Mesendoderm (in vitro differentiated cells): ENCODE data around the gene BIRC5.

Experiments
- DNase-seq: peaks from one replicate; pipeline ENCODE4 v3.0.0; 2013
- H2AK5ac ChIP-seq: 2 replicates; pipeline ENCODE4 v1.6.1; 2013; ENCODE audit warnings: low read length, inconsistent platforms
- H2BK120ac ChIP-seq: 2 replicates; pipeline ENCODE4 v1.6.1; 2013; ENCODE audit warnings: low read depth, mild to moderate bottlenecking, low read length, moderate library complexity, mixed read lengths
- H2BK15ac ChIP-seq: replicated peaks from 2 replicates; pipeline ENCODE4 v1.6.1; 2013; ENCODE audit warnings: low read depth, mild to moderate bottlenecking, moderate library complexity
- H2BK5ac ChIP-seq: 2 replicates; pipeline ENCODE4 v1.6.1; 2013; ENCODE audit warnings: low read length, inconsistent platforms
- H3K18ac ChIP-seq: 2 replicates; pipeline ENCODE4 v1.6.1; 2013; ENCODE audit warnings: mild to moderate bottlenecking, low read length, mixed read lengths
- H3K23ac ChIP-seq: one replicate; pipeline ENCODE4 v1.6.1; 2013; ENCODE audit warnings: low read length
- H3K27ac ChIP-seq: 2 replicates; pipeline ENCODE4 v1.5.1; 2013; ENCODE audit warnings: low read depth, mild to moderate bottlenecking, inconsistent platforms, low read length, moderate library complexity
- H3K27me3 ChIP-seq: 2 replicates; pipeline ENCODE4 v1.6.1; 2013; ENCODE audit warnings: low read length, control low read depth, mild to moderate bottlenecking, inconsistent platforms; ENCODE audit not compliant: insufficient read depth, poor library complexity
- H3K36me3 ChIP-seq: 2 replicates; pipeline ENCODE4 v1.6.1; 2013; ENCODE audit warnings: low read length, inconsistent platforms; ENCODE audit not compliant: control insufficient read depth, insufficient read depth
- H3K4ac ChIP-seq: one replicate; pipeline ENCODE4 v1.6.1; 2013; ENCODE audit warnings: low read depth, mild to moderate bottlenecking, low read length, moderate library complexity
- H3K4me1 ChIP-seq: 2 replicates; pipeline ENCODE4 v1.6.1; 2013; ENCODE audit warnings: low read depth, low read length, inconsistent platforms; ENCODE audit not compliant: control insufficient read depth
- H3K4me2 ChIP-seq: 2 replicates; pipeline ENCODE4 v1.6.1; 2013; ENCODE audit warnings: low read length
- H3K4me3 ChIP-seq: 2 replicates; pipeline ENCODE4 v1.5.1; 2013; ENCODE audit warnings: mild to moderate bottlenecking, low read length
- H3K56ac ChIP-seq: one replicate; pipeline ENCODE4 v1.6.1; 2013; ENCODE audit warnings: low read length
- H3K79me1 ChIP-seq: 2 replicates; pipeline ENCODE4 v1.6.1; 2013; ENCODE audit warnings: low read length, inconsistent platforms
- H3K79me2 ChIP-seq: 2 replicates; pipeline ENCODE4 v1.6.1; 2013; ENCODE audit warnings: mild to moderate bottlenecking, low read length; ENCODE audit not compliant: control insufficient read depth, insufficient read depth
- H3K9ac ChIP-seq: 2 replicates; pipeline ENCODE4 v1.6.1; 2013; ENCODE audit warnings: low read length, inconsistent platforms
- H4K5ac ChIP-seq: one replicate; pipeline ENCODE4 v1.6.1; 2013; ENCODE audit warnings: low read length
- H4K8ac ChIP-seq: one replicate; pipeline ENCODE4 v1.6.1; 2013; ENCODE audit warnings: low read depth, mild to moderate bottlenecking, control low read depth, low read length, moderate library complexity
- WGBS: extraction: QIAGEN DNeasy Blood & Tissue Kit; methylation state at CpG from one replicate; pipeline ENCODE4 v1.1.7; 2013; ENCODE audit warnings: low lambda C conversion rate, missing lambda C conversion rate; ENCODE audit not compliant: insufficient coverage; ENCODE audit errors: extremely low coverage; 5-methylcytosine and 5-hydroxymethylcytosine counted together

The BIRC5 gene

GRCh38 chr17:78174870-78175642 lies 39.0 kb upstream of the BIRC5 start:
- no peak overlapping the region for H3K9ac ChIP-seq
- H4K5ac ChIP-seq, result no peak overlapping the region
- no peak overlapping the region for H3K56ac ChIP-seq
- H3K36me3 ChIP-seq, result peaks cover 19% of the 10 kb centered on the region
- H3K79me2 ChIP-seq, result no peaks in the 10 kb centered on the region
- H4K8ac ChIP-seq, result no peak overlapping the region
- peaks cover 2% of the 10 kb centered on the region for H3K4me1 ChIP-seq
- no peak overlapping the region for H3K23ac ChIP-seq
- H2BK120ac ChIP-seq, result no peak overlapping the region
- H3K4me3 ChIP-seq, result no peak overlapping the region
- H2BK5ac ChIP-seq, result no peak overlapping the region
- no peaks in the 10 kb centered on the region for H3K27me3 ChIP-seq
- H3K4ac ChIP-seq, result no peak overlapping the region
- no CpG with 5 or more reads among the region's 28 CpGs for WGBS
- DNase-seq, result peak; percentile 58
- no peak overlapping the region for H3K4me2 ChIP-seq
- H3K18ac ChIP-seq, result no peak overlapping the region
- H3K79me1 ChIP-seq, result no peaks in the 10 kb centered on the region
- no peak overlapping the region for H2BK15ac ChIP-seq
- no peak overlapping the region for H2AK5ac ChIP-seq
- H3K27ac ChIP-seq, result no peak overlapping the region

GRCh38 chr17:78175643-78175981 lies 38.4 kb upstream of the BIRC5 start:
- H2BK120ac ChIP-seq, result no peak overlapping the region
- H3K27ac ChIP-seq, result no peak overlapping the region
- H3K18ac ChIP-seq, result no peak overlapping the region
- no peak overlapping the region for H3K4ac ChIP-seq
- H3K27me3 ChIP-seq, result no peaks in the 10 kb centered on the region
- no peak overlapping the region for H2BK5ac ChIP-seq
- H2AK5ac ChIP-seq, result no peak overlapping the region
- no peaks in the 10 kb centered on the region for H3K79me2 ChIP-seq
- H3K4me3 ChIP-seq, result no peak overlapping the region
- no peak overlapping the region for H3K23ac ChIP-seq
- H3K4me1 ChIP-seq, result peaks cover 2% of the 10 kb centered on the region
- peaks cover 21% of the 10 kb centered on the region for H3K36me3 ChIP-seq
- no peak for DNase-seq
- H2BK15ac ChIP-seq, result no peak overlapping the region
- no peak overlapping the region for H3K9ac ChIP-seq
- no peaks in the 10 kb centered on the region for H3K79me1 ChIP-seq
- H3K4me2 ChIP-seq, result no peak overlapping the region
- no peak overlapping the region for H4K5ac ChIP-seq
- WGBS, result no CpG with 5 or more reads among the region's 14 CpGs
- H4K8ac ChIP-seq, result no peak overlapping the region
- no peak overlapping the region for H3K56ac ChIP-seq

GRCh38 chr17:78176548-78177025 lies 37.5 kb upstream of the BIRC5 start:
- Histone ChIP-seq H3K18ac (no peak overlapping the region), H3K36me3 (peaks cover 21% of the 10 kb centered on the region)

GRCh38 chr17:78179372-78179771 lies 34.7 kb upstream of the BIRC5 start:
- no peaks in the 10 kb centered on the region for H3K4me1 ChIP-seq
- no CpG with 5 or more reads among the region's 17 CpGs for WGBS

More at GRCh38 chr17:78176548-78177025, 37.5 kb upstream of the BIRC5 start:
- WGBS, result no CpG with 5 or more reads among the region's 14 CpGs
- H3K23ac ChIP-seq, result no peak overlapping the region
- H3K79me1 ChIP-seq, result no peaks in the 10 kb centered on the region
- H3K4me2 ChIP-seq, result no peak overlapping the region
- H2AK5ac ChIP-seq, result no peak overlapping the region
- H3K9ac ChIP-seq, result no peak overlapping the region
- no peak overlapping the region for H3K27ac ChIP-seq
- H3K56ac ChIP-seq, result no peak overlapping the region
- no peak overlapping the region for H4K5ac ChIP-seq
- no peak overlapping the region for H2BK15ac ChIP-seq
- H3K4me1 ChIP-seq, result peaks cover 2% of the 10 kb centered on the region
- DNase-seq, result peak; percentile 79
- H2BK120ac ChIP-seq, result no peak overlapping the region
- no peak overlapping the region for H3K4me3 ChIP-seq
- H3K4ac ChIP-seq, result no peak overlapping the region
- no peak overlapping the region for H4K8ac ChIP-seq
- no peaks in the 10 kb centered on the region for H3K27me3 ChIP-seq
- no peak overlapping the region for H2BK5ac ChIP-seq
- no peaks in the 10 kb centered on the region for H3K79me2 ChIP-seq

DNA sequence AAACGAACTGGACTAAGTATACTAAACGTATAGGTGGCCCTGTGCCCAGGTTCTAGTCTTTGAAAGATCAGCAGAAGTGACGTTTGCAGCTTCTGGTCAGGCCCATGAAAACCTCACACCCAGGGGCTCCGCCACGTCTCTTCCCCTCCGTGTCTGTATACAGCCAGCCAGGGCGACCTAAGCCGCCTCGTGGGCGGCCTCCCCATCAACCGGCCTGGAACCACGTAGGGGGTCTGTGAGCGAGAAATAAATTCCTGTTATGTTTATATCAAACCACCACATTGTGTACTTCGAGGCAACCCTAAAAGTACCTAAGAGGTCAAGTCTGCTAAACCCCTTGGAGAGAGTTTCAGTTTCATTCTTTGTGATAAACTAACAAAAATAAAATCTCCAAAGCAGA lies 34.0 kb upstream of the BIRC5 start:
- Histone ChIP-seq H3K27ac (no peak overlapping the region), H2AK5ac (no peak overlapping the region), H3K79me1 (peaks cover 10% of the 10 kb centered on the region), H3K56ac (no peak overlapping the region), H3K79me2 (peaks cover 14% of the 10 kb centered on the region), H2BK120ac (no peak overlapping the region), H3K4me2 (no peak overlapping the region), H2BK15ac (no peak overlapping the region), H3K4me1 (peaks cover 3% of the 10 kb centered on the region), H4K8ac (no peak overlapping the region), H3K9ac (no peak overlapping the region), H3K18ac (no peak overlapping the region), H3K36me3 (peaks cover 26% of the 10 kb centered on the region), H3K4ac (no peak overlapping the region), H3K23ac (no peak overlapping the region), H3K27me3 (no peaks in the 10 kb centered on the region), H2BK5ac (no peak overlapping the region), H4K5ac (no peak overlapping the region), H3K4me3 (no peak overlapping the region)
- no CpG with 5 or more reads among the region's 14 CpGs for WGBS
- DNase-seq, result no peak

More at GRCh38 chr17:78179372-78179771, 34.7 kb upstream of the BIRC5 start:
- DNase-seq, result no peak
- H3K4me2 ChIP-seq, result no peak overlapping the region
- no peak overlapping the region for H3K4me3 ChIP-seq
- H2BK15ac ChIP-seq, result no peak overlapping the region
- H2BK120ac ChIP-seq, result no peak overlapping the region
- no peak overlapping the region for H4K8ac ChIP-seq
- H2AK5ac ChIP-seq, result no peak overlapping the region
- no peak overlapping the region for H3K9ac ChIP-seq
- H3K79me1 ChIP-seq, result peaks cover 4% of the 10 kb centered on the region
- no peak overlapping the region for H3K18ac ChIP-seq
- no peak overlapping the region for H2BK5ac ChIP-seq
- H3K56ac ChIP-seq, result no peak overlapping the region
- H3K27ac ChIP-seq, result no peak overlapping the region
- no peak overlapping the region for H3K4ac ChIP-seq
- H3K27me3 ChIP-seq, result no peaks in the 10 kb centered on the region
- peaks cover 7% of the 10 kb centered on the region for H3K79me2 ChIP-seq
- no peak overlapping the region for H4K5ac ChIP-seq
- H3K23ac ChIP-seq, result no peak overlapping the region
- H3K36me3 ChIP-seq, result peaks cover 23% of the 10 kb centered on the region

- Histone ChIP-seq H3K23ac (no peak overlapping the region), H3K56ac (no peak overlapping the region), H3K79me2 (peaks cover 18% of the 10 kb centered on the region), H3K4me2 (no peak overlapping the region), H3K18ac (no peak overlapping the region), H3K9ac (no peak overlapping the region), H4K8ac (no peak overlapping the region), H3K27me3 (no peaks in the 10 kb centered on the region), H2BK5ac (no peak overlapping the region), H3K36me3 (peaks cover 23% of the 10 kb centered on the region), H4K5ac (no peak overlapping the region), H3K27ac (no peak overlapping the region), H3K4me3 (no peak overlapping the region), H2AK5ac (no peak overlapping the region), H3K79me1 (peaks cover 13% of the 10 kb centered on the region), H2BK120ac (no peak overlapping the region), H3K4me1 (peaks cover 5% of the 10 kb centered on the region), H2BK15ac (no peak overlapping the region), H3K4ac (no peak overlapping the region)
- no peak for DNase-seq
- no CpG with 5 or more reads among the region's 2 CpGs for WGBS
Observed at GRCh38 chr17:78180508-78180907, 33.5 kb upstream of the BIRC5 start.
